Lung (tissue), 12 donors: Measurements from ENCODE around the gene PXN. TPM values are rescaled to one million over a fixed set of nuclear protein-coding genes. Genes with fewer than 3 reads are reported as not detected.

Experiments used
- ATAC-seq: fragments of 200-7000 bp; cut with Tn5 transposase; one replicate; pipeline ENCODE4 v1.9.1; 2020; ENCODE audit warnings: moderate number of reproducible peaks; ENCODE audit not compliant: insufficient read depth, low FRiP score
- DNase-seq, 3 donors: peaks; one replicate each; pipeline ENCODE4 v3.0.0-alpha.2; 2013 to 2017
- H3K27ac ChIP-seq, 2 donors: one replicate each; pipeline ENCODE4 v1.5.1; 2013; ENCODE audit warnings: mild to moderate bottlenecking in 2 of 2, moderate library complexity in 2 of 2, control low read depth in 1 of 2, inconsistent platforms in 1 of 2, low read depth in 1 of 2, low read length in 1 of 2
- H3K27me3 ChIP-seq, 3 donors: one replicate each; pipeline ENCODE4 v1.5.1; 2013; ENCODE audit warnings: low read length in 2 of 3; ENCODE audit not compliant: control insufficient read depth in 3 of 3, insufficient read depth in 3 of 3
- H3K36me3 ChIP-seq, 4 donors: one replicate each; pipeline ENCODE4 v1.5.1; 2013; ENCODE audit warnings: low read length in 4 of 4, mild to moderate bottlenecking in 1 of 4, moderate library complexity in 1 of 4; ENCODE audit not compliant: control insufficient read depth in 4 of 4, insufficient read depth in 4 of 4
- H3K4me1 ChIP-seq, 5 donors: one replicate each; pipeline ENCODE4 v1.5.1; 2013; ENCODE audit warnings: low read length in 5 of 5, mild to moderate bottlenecking in 2 of 5, moderate library complexity in 1 of 5; ENCODE audit not compliant: control insufficient read depth in 5 of 5, insufficient read depth in 5 of 5
- H3K4me3 ChIP-seq: one replicate; pipeline ENCODE4 v1.5.1; 2013; ENCODE audit warnings: mild to moderate bottlenecking, control low read depth, moderate library complexity
- H3K9ac ChIP-seq, 2 donors: one replicate each; pipeline ENCODE4 v1.5.1; 2013; ENCODE audit warnings: low read length in 2 of 2, control low read depth in 1 of 2; ENCODE audit not compliant: insufficient read depth in 1 of 2
- H3K9me3 ChIP-seq, 4 donors: one replicate each; pipeline ENCODE4 v1.5.1; 2013; ENCODE audit warnings: low read length in 3 of 4, mild to moderate bottlenecking in 1 of 4, moderate library complexity in 1 of 4; ENCODE audit not compliant: control insufficient read depth in 4 of 4, insufficient read depth in 3 of 4
- CTCF ChIP-seq: IDR thresholded peaks from 2 replicates; pipeline ENCODE4 v1.5.1; 2012; ENCODE audit warnings: mild to moderate bottlenecking; ENCODE audit errors: control extremely low read depth, extremely low read depth
- WGBS, 2 donors: extraction: QIAGEN DNeasy Blood & Tissue Kit; methylation state at CpG; one replicate each; pipeline ENCODE4 v1.1.7; 2013; 5-methylcytosine and 5-hydroxymethylcytosine counted together
- polyA plus RNA-seq, 2 donors: library from polyadenylated mRNA; stranded (reverse); fragments of 200-250 nt; gene quantifications; one replicate each; pipeline ENCODE4 v1.2.1, GENCODE V29; 2013
- total RNA-seq, 2 donors: library from RNA; depleted of rRNA in 1 of 2; stranded (reverse); fragments of >200 nt in 1 of 2; gene quantifications; one replicate each; pipeline ENCODE4 v1.2.1, GENCODE V29; 2014 to 2021
- donor health status: control.
- donor health status: control.
- donor health status: Bipolar disorder and iron deficiency.
- donor health status: healthy.
- donor health status: DM: yes; HTN: yes; CAD: no.

Gene PXN
- total and polyA plus RNA-seq, 4 donors: 81.1 to 117 (median 90.6) TPM

- Histone ChIP-seq H3K4me1 (peaks cover 20 to 72% (median 41%) of the 10 kb centered on the region in 5 donors), H3K27ac (peak overlapping the region in 1 of 2 donors; percentile 2), H3K4me3 (no peak overlapping the region), H3K9ac (no peak overlapping the region), H3K36me3 (peaks cover 3 to 16% (median 6%) of the 10 kb centered on the region in 4 donors), H3K9me3 (no peaks in the 10 kb centered on the region), H3K27me3 (no peaks in the 10 kb centered on the region)
- no peak for TF ChIP-seq CTCF
- DNase-seq: no peak
- WGBS, 2 donors: 73 to 85% methylated on average over 8 of the region's 8 CpGs
- no peak for ATAC-seq
Observed at GRCh38 chr12:120227233-120228040, 38.1 kb downstream of the PXN start.

GRCh38 chr12:120225852-120226640, 39.5 kb downstream of the PXN start:
- ATAC-seq: peak; percentile 36

GRCh38 chr12:120225200-120225558, 40.4 kb downstream of the PXN start:
- Histone ChIP-seq H3K36me3 (peaks cover 7 to 39% (median 22%) of the 10 kb centered on the region in 4 donors), H3K4me3 (peak overlapping the region; percentile 13), H3K27me3 (no peaks in the 10 kb centered on the region), H3K27ac (peak overlapping the region; percentile 38 to 93), H3K9ac (peak overlapping the region in 1 of 2 donors; percentile 20), H3K4me1 (peaks cover 9 to 50% (median 25%) of the 10 kb centered on the region in 5 donors), H3K9me3 (no peaks in the 10 kb centered on the region)
- 33 to 37% methylated on average over 9 of the region's 9 CpGs for WGBS, 2 donors
- ATAC-seq: no peak
- TF ChIP-seq CTCF: no peak
- no peak for DNase-seq

More at GRCh38 chr12:120225852-120226640, 39.5 kb downstream of the PXN start:
- no peak for TF ChIP-seq CTCF
- no peaks in the 10 kb centered on the region for H3K27me3 ChIP-seq
- H3K4me3 ChIP-seq: peak overlapping the region; percentile 13
- H3K4me1 ChIP-seq: peaks cover 12 to 58% (median 32%) of the 10 kb centered on the region in 5 donors
- no peak for DNase-seq
- no peaks in the 10 kb centered on the region for H3K9me3 ChIP-seq
- peak overlapping the region in 1 of 2 donors; percentile 93 for H3K27ac ChIP-seq
- 29 to 37% methylated on average over 13 of the region's 13 CpGs for WGBS, 2 donors
- no peak overlapping the region for H3K9ac ChIP-seq
- H3K36me3 ChIP-seq: peaks cover 7 to 30% (median 17%) of the 10 kb centered on the region in 4 donors
